ENCODE data around the gene DPM2.

- TF ChIP-seq EZH2 (IDR thresholded peaks at IDR 0.05) (no peak), CTCF (IDR thresholded peaks at IDR 0.05) (no peak)
These were observed 13.9 kb downstream of the DPM2 start for GRCh38 chr9:127923771-127924170.
